MV-4-11 (cell line): ENCODE measurements around the gene EZR.
"Not testable (repeated sequence)": the region's sequence is repeated elsewhere in the genome, so short reads cannot be mapped to it uniquely, and the experiment has no call there.

Experiments
- DNase-seq: peaks from one replicate; lab custom pipeline; 2025; lab: John Stamatoyannopoulos, UW

The EZR gene

GRCh38 chr6:158797331-158798310 lies 21.5 kb downstream of the EZR start:
- peak; percentile 47 for DNase-seq

DNA sequence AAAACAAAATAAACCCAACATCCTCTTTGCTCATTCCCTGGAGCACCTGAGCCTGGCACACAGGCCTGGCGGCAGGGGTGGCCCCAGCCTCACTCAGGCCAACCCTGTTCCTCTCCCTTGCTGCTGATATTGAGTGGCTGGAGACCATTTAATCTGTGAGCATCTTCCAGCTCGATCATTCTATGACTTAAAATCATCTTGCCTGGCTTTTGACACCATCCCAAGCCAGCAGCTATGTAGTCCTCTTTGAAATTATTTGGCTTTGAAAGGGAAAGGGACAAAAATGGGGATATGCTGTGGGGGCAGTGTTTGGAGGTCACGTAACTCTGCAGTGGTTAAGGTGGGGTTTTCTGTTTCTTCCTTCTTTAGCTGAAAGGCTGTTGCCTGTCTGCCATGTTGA lies 22.8 kb downstream of the EZR start:
- DNase-seq: no peak

- no peak for DNase-seq
Observed at GRCh38 chr6:158795516-158795915, 23.7 kb downstream of the EZR start.

DNA sequence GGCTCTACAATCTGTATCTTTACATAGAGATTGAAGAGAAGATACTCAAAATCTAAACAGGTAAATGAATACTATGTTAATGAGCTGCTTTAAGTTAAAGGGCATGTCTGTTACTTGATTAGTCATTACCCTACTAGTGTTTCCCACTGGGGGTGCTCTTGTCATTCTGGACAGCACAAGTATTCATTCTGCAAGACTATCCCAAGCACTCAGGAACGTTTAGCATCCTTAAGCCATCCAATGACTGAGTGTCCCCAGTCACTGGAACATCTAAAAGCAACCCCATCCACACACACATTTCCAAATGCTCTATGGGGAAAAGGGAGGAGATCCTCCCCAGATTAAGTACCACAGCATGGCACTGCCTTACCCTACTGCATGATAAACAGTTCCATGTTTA lies 25.7 kb downstream of the EZR start:
- DNase-seq: peak; percentile 11

DNA sequence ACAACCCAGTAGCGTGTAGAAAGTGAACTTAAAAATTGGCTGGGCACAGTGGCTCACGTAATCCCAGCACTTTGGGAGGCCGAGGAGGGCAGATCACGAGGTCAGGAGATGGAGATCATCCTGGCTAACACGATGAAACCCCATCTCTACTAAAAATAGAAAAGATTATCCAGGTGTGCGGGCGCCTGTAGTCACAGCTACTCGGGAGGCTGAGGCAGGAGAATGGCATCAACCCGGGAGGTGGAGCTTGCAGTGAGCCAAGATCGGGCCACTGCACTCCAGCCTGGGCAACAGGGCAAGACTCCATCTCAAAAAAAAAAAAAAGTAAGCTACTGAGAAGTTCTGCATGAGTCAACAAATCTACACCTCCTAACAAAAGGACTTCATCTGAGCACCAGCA lies 26.7 kb downstream of the EZR start:
- not testable (repeated sequence) for DNase-seq

- DNase-seq: no peak
Observed at GRCh38 chr6:158791274-158791855, 27.8 kb downstream of the EZR start.

- no peak for DNase-seq
Observed at GRCh38 chr6:158789115-158789917, 29.9 kb downstream of the EZR start.

GRCh38 chr6:158787395-158787794 lies 31.8 kb downstream of the EZR start:
- no peak for DNase-seq

DNA sequence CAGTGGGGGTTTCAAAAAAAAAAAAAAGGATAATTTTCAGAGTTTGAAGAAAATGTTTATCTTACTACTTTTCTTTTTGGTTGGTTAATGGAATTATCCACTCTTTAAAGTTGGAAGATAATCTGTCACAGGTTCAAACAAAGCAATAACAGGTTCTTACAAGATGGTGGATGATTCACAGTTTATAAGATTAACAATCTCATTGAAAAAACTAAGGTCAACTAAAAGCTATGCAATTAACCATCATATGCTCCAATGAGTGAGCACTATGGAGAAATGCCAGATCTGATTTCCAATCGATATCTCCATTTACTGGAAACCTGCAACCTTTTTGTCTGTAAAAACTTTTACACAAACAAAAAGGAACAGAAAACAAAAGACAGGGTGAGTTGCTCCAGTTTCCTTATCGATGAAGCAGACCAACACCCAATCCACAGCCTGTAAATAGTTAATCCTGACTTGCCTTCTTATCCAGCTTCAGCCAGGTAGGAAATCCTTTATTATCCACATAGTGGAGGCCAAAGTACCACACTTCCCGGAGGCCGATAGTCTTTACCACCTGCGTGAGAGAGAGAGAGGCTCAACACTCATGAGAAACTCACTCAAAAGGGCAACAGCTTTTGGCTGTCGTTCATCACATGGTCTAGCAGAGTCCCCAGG lies 32.4 kb downstream of the EZR start:
- no peak for DNase-seq

- DNase-seq: no peak
Observed at GRCh38 chr6:158785036-158785435, 34.1 kb downstream of the EZR start.

DNA sequence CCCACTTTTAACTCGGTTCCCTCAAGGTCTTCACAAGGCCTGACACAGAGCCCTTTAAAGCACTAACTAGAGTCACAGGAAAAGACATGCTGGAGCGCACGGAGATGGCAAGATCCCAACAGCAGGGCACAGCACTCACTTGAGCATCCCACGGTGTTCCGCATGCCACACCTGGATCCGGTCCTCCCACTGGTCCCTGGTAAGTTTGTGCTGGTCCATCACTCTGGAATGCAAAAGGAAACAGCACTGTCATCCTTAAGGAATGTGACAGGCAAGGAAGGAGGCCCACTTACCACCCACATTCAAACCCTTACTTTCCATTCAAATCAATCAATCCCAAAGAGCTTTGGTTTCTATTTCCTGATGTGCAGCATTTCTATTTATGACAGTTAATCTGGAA lies 34.7 kb downstream of the EZR start:
- no peak for DNase-seq

DNA sequence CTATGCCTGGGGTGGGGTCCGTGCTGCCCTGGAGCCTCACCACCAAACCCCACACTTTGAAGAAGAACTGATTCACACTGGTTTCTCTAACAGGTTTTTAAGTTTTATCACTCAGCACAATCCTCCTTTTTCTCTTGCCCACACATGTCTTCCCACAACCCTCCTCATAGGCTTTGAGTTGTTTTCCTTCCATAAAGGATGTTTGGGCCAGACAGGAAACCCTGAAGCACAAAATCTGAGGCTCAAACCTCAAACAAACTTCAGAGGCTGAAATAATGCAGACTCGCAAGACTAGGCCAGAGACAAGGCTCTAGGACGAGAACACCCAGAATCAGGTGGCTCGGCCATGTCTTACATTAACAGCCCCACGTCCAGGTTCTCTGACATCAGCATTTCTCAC lies 35.3 kb downstream of the EZR start:
- no peak for DNase-seq

DNA sequence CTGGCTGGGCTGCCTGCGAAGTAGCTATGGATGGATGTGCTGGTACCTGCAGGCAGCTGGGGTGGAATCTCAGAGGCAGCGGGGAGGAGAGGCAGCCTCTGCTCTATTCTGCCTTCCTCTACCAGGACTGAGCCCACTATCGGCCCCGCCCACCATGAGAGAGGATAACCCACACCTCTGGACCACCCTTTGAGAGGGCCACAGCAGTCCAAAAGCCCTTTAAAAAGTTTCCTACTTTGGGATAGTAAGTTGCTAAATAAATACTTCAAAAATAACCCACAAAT lies 36.1 kb downstream of the EZR start:
- no peak for DNase-seq

GRCh38 chr6:158782432-158783166 lies 36.6 kb downstream of the EZR start:
- DNase-seq: no peak

DNA sequence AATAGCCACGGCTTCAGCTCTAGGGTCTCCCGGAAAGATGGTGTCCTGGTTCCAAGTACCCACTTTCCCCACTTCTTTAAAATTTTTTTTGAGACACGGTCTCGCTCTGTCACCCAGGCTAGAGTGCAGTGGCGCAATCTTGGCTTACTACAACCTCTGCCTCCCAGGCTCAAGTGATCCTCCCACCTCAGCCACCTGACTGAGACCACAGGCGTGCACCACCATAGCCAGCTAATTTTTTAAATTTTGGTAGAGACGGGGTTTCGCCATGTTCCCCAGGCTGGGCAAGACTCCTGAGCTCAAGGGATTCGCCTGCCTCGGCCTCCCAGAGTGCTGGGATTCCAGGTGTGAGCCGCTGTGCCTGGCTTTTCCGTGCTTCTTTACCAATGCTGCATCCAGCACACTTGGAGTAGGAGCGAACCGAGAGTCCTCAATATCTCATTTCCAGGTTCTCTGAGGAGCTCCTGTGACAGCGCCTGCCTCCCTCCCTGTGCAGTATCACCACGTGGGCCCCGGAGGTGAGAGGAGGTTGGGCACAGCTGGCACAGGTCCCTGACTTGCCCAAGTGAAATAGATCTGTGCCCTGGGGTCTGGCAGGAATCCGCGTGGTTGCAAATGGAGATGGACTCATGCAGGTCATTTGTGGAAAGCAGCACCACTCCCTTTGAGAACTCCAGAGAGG lies 37.3 kb downstream of the EZR start:
- no peak for DNase-seq

GRCh38 chr6:158780988-158781691 lies 38.0 kb downstream of the EZR start:
- DNase-seq: no peak

- no peak for DNase-seq
Observed at GRCh38 chr6:158780246-158780884, 38.8 kb downstream of the EZR start.

- no peak for DNase-seq
Observed at GRCh38 chr6:158778005-158778527, 41.1 kb downstream of the EZR start.

DNA sequence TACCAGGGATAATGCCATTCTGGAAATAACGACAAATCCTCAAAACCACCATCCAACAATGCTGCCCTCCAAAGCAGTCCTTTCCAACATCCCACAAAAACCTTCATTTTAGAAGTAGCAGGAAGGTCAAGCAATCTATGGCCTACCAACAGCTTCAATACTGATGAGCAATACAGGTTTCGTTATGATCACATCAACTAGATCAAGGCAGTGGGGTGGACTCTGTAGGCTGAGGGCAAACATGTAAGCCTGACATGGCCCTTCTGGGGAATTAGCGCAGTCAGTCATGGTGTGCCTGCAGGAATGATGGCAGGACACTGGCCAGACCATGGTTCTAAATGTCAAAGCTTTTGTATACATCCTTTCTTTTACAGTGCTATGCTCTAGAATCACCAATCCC lies 41.7 kb downstream of the EZR start:
- no peak for DNase-seq

DNA sequence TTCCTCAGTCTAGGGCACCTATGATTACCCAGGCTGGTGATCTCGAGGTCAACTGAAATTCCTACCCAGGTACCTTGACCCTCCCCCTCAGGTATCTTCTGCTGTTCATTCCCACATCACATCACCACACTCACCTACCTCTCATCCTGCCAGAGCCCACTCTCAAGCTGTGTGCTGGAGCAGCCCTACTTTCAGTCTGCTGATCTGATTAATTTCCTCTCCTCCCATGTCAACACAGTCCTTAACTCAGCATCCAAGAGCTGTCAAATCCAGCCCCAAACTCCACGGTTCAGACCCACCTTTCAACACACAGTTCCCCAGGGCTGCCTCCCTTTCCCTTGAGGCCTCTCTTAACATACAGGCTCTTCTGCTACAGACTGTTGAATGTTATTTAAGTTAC lies 42.4 kb downstream of the EZR start:
- no peak for DNase-seq
